HepG2 (cell line): Measurements from ENCODE around the gene YIF1A. TPM values are rescaled to one million over a fixed set of nuclear protein-coding genes. Genes with fewer than 3 reads are reported as not detected.

Source experiments
- ATAC-seq: fragments of 200-7000 bp; cut with Tn5 transposase; 3 replicates; pipeline ENCODE4 v1.9.1; 2020; ENCODE audit warnings: mild to moderate bottlenecking, moderate library complexity
- BruUV-seq: library from RNA; stranded (reverse); fragments of 400-500 nt; replicated peaks from 2 replicates; lab custom pipeline; 2021; lab: Mats Ljungman, UMichigan
- CTCF ChIA-PET: fragments of 300-600 bp; formaldehyde crosslinking; extraction: SDS; loops from one replicate; lab custom pipeline; 2021; ENCODE audit warnings: low total read pairs, inconsistent platforms, low intra/inter-chr PET ratio; lab: Yijun Ruan, JAX
- POLR2A ChIA-PET: fragments of 350-600 bp; sonication (Branson Sonifier 250); formaldehyde crosslinking; loops from one replicate; lab custom pipeline; 2020; ENCODE audit warnings: antibody characterized with exemption, inconsistent platforms; lab: Yijun Ruan, JAX
- DNase-seq: peaks from one replicate; pipeline ENCODE4 v3.0.0-alpha.2; 2015; ENCODE audit warnings: low spot score
- FAIRE-seq: peaks from 3 replicates; lab custom pipeline; 2011; peaks lifted over from hg19 to GRCh38; lab: Jason Lieb, UNC
- H2AFZ ChIP-seq: one replicate; pipeline ENCODE4 v1.6.1; 2011; ENCODE audit warnings: low read length, inconsistent platforms
- H3K27ac ChIP-seq: fragments of 300-600 bp; 3 replicates; pipeline ENCODE4 v1.8.0; 2011; ENCODE audit warnings: mixed run types, mild to moderate bottlenecking, mixed read lengths, low read length, inconsistent platforms; ENCODE audit not compliant: insufficient read depth; ENCODE audit errors: extremely low read length
- H3K27me3 ChIP-seq, 2 experiments: fragments of 200-600 bp in 1 of 2; 2 replicates in 1 of 2; 3 replicates in 1 of 2; pipeline versions ENCODE4 v1.6.0 to v1.8.0; 2011; ENCODE audit warnings: low read length in 2 of 2, mild to moderate bottlenecking in 2 of 2, moderate library complexity in 2 of 2, inconsistent platforms in 1 of 2; ENCODE audit not compliant: insufficient read depth in 2 of 2, control insufficient read depth in 1 of 2
- H3K36me3 ChIP-seq, 2 experiments: fragments of 200-600 bp in 1 of 2; replicated peaks in 1 of 2; 2 replicates in 1 of 2; 3 replicates in 1 of 2; pipeline versions ENCODE4 v1.5.1 to v1.8.0; 2011; ENCODE audit warnings: low read length in 2 of 2, inconsistent platforms in 1 of 2; ENCODE audit not compliant: insufficient read depth in 2 of 2, control insufficient read depth in 1 of 2
- H3K4me1 ChIP-seq: 2 replicates; pipeline ENCODE4 v1.5.1; 2012; ENCODE audit warnings: low read length, inconsistent platforms; ENCODE audit not compliant: insufficient read depth
- H3K4me2 ChIP-seq: 2 replicates; pipeline ENCODE4 v1.6.0; 2011; ENCODE audit warnings: low read depth, low read length, inconsistent platforms
- H3K4me3 ChIP-seq, 3 experiments: fragments of 200-600 bp in 1 of 3; sonication (generic), shearing (Covaris generic) in 1 of 3; replicated peaks in 1 of 3; 2 replicates each; pipeline ENCODE4 v1.5.1; 2011 to 2016; ENCODE audit warnings: low read length in 3 of 3, inconsistent platforms in 2 of 3, low read depth in 2 of 3, mild to moderate bottlenecking in 2 of 3, control low read depth in 1 of 3, mixed read lengths in 1 of 3; ENCODE audit not compliant: insufficient read depth in 1 of 3
- H3K79me2 ChIP-seq: one replicate; pipeline ENCODE4 v1.6.1; 2011; ENCODE audit warnings: low read length, inconsistent platforms; ENCODE audit not compliant: insufficient read depth
- H3K9ac ChIP-seq: 2 replicates; pipeline ENCODE4 v1.6.0; 2011; ENCODE audit warnings: mild to moderate bottlenecking, low read depth, low read length, inconsistent platforms; ENCODE audit not compliant: insufficient read depth
- H3K9me3 ChIP-seq: 2 replicates; pipeline ENCODE4 v1.5.1; 2012; ENCODE audit warnings: mild to moderate bottlenecking, low read length
- H4K20me1 ChIP-seq: 2 replicates; pipeline ENCODE4 v1.6.0; 2011; ENCODE audit warnings: inconsistent platforms, mild to moderate bottlenecking, low read length, moderate library complexity; ENCODE audit not compliant: insufficient read depth
- AKAP8 ChIP-seq: sonication (generic); formaldehyde crosslinking; IDR thresholded peaks from 2 replicates; pipeline ENCODE4 v1.5.1; 2020; ENCODE audit warnings: mild to moderate bottlenecking, missing genetic modification reagents
- BHLHE40 ChIP-seq: IDR thresholded peaks from 2 replicates; pipeline ENCODE4 v1.6.1; 2011; ENCODE audit warnings: low read length, improper control_type of control experiment
- ZSCAN9 ChIP-seq: IDR thresholded peaks from 2 replicates; pipeline ENCODE4 v1.6.1; 2016; ENCODE audit warnings: borderline replicate concordance
- WGBS: methylation state at CpG from one replicate; pipeline ENCODE4 v1.1.6; 2017; ENCODE audit warnings: low lambda C conversion rate; 5-methylcytosine and 5-hydroxymethylcytosine counted together
- in situ Hi-C: cut with HindIII; loops from 2 replicates; pipeline ENCODE4 v1.10.0; 2017; ENCODE audit warnings: low pct_unique_long_range_greater_than_20kb; ENCODE audit not compliant: extremely low pct_ligation_motif_present
- intact Hi-C: fragments of 100-400 bp; cut with micrococcal nuclease; formaldehyde crosslinking; loops from one replicate; pipeline ENCODE4 v1.10.0; 2022; ENCODE audit not compliant: unreplicated experiment
- polyA plus RNA-seq, 8 experiments: library from polyadenylated mRNA; depleted of rRNA in 3 of 8; stranded (reverse) in 7 of 8; unstranded in 1 of 8; fragments of >200 nt; fragmentation: Illumina TruSeq in 4 of 8; extraction: Trizol in 4 of 8; gene quantifications; 2 replicates each; pipeline versions ENCODE4 v1.2.1 to v1.2.3, GENCODE V29; 2011 to 2016; ENCODE audit warnings: low read depth in 4 of 8, missing spikeins in 1 of 8, mixed read lengths in 1 of 8; ENCODE audit not compliant: insufficient read depth in 1 of 8
- total RNA-seq, 5 experiments: library from RNA; depleted of rRNA; stranded (reverse); fragments of >200 nt; fragmentation: Illumina TruSeq; extraction: Trizol; gene quantifications; 2 replicates each; pipeline ENCODE4 v1.2.3, GENCODE V29; 2016; ENCODE audit warnings: low read depth in 1 of 5
- TF ChIP-seq, protein P1 (sequence below): sonication (generic); formaldehyde crosslinking; IDR thresholded peaks from 2 replicates; pipeline ENCODE4 v1.4.0; 2020; ENCODE audit warnings: mild to moderate bottlenecking, missing genetic modification reagents
- TF ChIP-seq, protein P2 (sequence below): sonication (generic); formaldehyde crosslinking; IDR thresholded peaks from 2 replicates; pipeline ENCODE4 v1.8.1; 2022; ENCODE audit warnings: low read depth, mild to moderate bottlenecking, missing genetic modification reagents
- TF ChIP-seq, protein P3 (sequence below): IDR thresholded peaks from 2 replicates; pipeline ENCODE4 v1.6.1; 2012; ENCODE audit warnings: inconsistent platforms
- TF ChIP-seq, protein P4 (sequence below): fragments of 450-650 bp; IDR thresholded peaks from 2 replicates; pipeline ENCODE4 v1.6.1; 2016

The YIF1A gene
- total and polyA plus RNA-seq, 2 of the 13 experiments (the other 11 are each of a cell fraction or from before 2014, with no cell fraction given) = 133 to 145 TPM

DNA sequence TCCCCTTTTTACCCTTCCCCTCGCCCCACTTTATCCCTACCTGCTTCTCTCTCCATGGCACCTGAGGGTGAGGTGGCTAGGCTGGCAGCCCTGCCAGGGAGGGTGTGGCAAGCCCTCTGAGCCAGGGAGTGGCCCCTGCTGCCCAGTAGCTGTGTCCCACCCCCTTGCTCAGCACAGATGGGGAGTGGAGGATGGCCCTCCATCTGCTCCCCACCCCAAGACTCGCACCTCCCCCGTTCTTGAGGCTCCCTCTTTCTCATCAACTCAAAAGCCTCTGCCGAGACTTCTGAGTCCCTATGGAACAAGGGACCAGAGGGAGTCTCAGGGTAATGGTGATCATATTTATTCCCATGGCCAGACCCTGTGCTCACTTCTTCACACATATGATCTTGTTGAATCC lies 4.4 kb upstream of the YIF1A start (continued):
- TF ChIP-seq, protein P1, sequence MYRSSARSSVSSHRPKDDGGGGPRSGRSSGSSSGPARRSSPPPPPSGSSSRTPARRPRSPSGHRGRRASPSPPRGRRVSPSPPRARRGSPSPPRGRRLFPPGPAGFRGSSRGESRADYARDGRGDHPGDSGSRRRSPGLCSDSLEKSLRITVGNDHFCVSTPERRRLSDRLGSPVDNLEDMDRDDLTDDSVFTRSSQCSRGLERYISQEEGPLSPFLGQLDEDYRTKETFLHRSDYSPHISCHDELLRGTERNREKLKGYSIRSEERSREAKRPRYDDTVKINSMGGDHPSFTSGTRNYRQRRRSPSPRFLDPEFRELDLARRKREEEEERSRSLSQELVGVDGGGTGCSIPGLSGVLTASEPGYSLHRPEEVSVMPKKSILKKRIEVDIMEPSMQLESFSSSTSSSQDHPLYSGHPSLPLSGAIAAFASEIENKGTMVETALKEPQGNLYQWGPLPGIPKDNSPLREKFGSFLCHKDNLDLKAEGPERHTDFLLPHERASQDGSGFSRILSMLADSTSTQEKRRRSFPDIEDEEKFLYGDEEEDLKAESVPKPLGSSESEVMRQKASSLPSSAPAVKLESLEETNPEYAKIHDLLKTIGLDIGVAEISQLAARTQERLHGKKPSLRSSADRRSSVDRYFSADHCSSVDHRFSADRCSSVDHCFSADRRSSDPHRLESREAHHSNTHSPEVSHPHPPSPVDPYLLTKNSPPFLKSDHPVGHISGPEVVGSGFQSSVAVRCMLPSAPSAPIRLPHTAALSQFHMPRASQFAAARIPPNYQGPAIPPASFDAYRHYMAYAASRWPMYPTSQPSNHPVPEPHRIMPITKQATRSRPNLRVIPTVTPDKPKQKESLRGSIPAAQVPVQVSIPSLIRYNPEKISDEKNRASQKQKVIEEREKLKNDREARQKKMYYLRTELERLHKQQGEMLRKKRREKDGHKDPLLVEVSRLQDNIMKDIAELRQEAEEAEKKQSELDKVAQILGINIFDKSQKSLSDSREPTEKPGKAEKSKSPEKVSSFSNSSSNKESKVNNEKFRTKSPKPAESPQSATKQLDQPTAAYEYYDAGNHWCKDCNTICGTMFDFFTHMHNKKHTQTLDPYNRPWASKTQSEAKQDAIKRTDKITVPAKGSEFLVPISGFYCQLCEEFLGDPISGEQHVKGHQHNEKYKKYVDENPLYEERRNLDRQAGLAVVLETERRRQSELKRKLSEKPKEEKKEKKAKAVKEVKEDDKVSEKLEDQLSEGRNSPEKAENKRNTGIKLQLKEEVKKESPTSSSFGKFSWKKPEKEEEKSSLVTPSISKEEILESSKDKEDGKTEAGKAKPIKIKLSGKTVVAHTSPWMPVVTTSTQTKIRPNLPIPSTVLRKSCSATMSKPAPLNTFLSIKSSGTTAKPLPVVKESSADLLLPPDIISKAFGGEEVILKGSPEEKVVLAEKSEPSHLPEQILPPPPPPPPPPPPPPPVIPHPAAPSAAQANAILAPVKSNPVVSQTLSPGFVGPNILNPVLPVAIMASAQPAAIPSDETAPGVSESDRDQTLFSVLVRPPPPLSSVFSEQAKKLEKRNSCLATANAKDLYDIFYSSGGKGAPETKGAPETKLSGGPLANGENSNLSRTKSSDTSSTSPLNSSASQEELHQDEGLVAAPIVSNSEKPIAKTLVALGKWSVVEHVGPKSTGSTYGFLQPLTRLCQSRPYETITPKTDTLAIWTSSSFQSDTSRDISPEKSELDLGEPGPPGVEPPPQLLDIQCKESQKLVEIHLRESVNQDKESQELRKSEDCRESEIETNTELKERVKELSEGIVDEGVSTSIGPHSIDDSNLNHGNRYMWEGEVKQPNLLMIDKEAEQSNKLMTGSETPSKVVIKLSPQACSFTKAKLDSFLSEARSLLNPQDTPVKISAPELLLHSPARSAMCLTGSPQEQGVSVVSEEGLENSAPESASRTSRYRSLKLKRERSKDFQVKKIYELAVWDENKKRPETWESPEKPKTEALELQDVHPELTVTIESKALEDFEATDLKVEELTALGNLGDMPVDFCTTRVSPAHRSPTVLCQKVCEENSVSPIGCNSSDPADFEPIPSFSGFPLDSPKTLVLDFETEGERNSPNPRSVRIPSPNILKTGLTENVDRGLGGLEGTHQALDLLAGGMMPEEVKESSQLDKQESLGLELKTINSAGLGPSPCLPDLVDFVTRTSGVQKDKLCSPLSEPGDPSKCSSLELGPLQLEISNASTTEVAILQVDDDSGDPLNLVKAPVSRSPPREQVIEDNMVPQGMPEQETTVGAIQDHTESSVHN (CRISPR knock-in tag) = no peak
- no peak for TF ChIP-seq AKAP8 (CRISPR knock-in tag)

DNA sequence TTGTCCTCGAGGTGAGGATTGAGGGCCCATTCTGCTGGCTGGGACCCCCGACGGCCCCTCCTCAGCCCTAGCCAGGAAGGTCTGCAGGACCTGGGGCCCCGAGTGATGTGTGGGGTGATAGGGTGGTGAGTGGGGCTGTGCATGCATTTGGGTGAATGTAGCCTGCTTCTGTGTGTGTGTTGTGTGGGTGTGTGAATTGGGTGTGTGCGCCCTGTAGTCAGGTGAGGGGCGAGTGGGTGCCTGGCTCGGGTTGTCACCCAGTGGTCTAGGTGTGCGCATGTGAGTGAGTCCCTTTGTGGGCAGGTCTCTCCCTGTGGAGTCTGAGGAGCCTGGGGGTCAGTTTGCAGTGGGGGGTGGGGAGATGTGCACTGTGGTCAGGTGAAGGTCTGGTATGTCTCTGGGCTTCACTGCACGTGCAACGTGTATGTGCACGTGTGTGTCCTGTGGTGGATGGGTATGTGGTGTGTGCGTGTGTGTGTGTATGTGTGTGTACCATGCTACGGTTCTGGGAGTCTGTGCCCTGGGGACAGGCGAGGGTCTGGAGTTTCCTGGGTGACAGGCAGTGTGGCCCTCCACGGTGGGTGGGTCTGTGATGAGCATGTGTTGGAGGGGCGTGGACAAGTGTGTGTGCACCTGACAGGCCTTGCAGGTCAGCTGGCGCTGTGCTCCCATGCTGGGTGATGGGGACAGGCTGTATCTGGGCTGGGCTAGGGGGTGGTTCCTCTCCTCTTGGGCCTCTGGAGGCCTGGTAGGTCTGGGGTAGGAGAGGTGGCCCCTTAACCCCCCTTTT lies 3.8 kb upstream of the YIF1A start:
- no peak for ATAC-seq
- Histone ChIP-seq H4K20me1 (no peaks in the 10 kb centered on the region), H2AFZ (no peak overlapping the region), H3K27ac (no peak overlapping the region), H3K4me2 (peak overlapping the region; percentile 69), H3K27me3 (peaks cover 3 to 40% of the 10 kb centered on the region in 2 experiments; a peak in 4 of 5 replicates), H3K9ac (no peak overlapping the region), H3K4me3 (peak overlapping the region in 1 of 3 experiments; percentile 70; a peak in 1 of 6 replicates), H3K79me2 (peaks cover 9% of the 10 kb centered on the region), H3K36me3 (no peaks in the 10 kb centered on the region), H3K4me1 (peaks cover 39% of the 10 kb centered on the region), H3K9me3 (no peaks in the 10 kb centered on the region)
- whole genome bisulfite sequencing = 28% methylated on average over 12 of the region's 17 CpGs
- in situ Hi-C loops (loop anchor here (5.0 kb wide), 1 partner anchor 35 kb away; no protein-coding TSS in a partner anchor), intact Hi-C loops (no loop called here)
- ChIA-PET CTCF (no interaction called here), POLR2A (no interaction called here)
- DNase-seq = no peak
- TF ChIP-seq BHLHE40 = peak; percentile 89
- TF ChIP-seq, protein P2, sequence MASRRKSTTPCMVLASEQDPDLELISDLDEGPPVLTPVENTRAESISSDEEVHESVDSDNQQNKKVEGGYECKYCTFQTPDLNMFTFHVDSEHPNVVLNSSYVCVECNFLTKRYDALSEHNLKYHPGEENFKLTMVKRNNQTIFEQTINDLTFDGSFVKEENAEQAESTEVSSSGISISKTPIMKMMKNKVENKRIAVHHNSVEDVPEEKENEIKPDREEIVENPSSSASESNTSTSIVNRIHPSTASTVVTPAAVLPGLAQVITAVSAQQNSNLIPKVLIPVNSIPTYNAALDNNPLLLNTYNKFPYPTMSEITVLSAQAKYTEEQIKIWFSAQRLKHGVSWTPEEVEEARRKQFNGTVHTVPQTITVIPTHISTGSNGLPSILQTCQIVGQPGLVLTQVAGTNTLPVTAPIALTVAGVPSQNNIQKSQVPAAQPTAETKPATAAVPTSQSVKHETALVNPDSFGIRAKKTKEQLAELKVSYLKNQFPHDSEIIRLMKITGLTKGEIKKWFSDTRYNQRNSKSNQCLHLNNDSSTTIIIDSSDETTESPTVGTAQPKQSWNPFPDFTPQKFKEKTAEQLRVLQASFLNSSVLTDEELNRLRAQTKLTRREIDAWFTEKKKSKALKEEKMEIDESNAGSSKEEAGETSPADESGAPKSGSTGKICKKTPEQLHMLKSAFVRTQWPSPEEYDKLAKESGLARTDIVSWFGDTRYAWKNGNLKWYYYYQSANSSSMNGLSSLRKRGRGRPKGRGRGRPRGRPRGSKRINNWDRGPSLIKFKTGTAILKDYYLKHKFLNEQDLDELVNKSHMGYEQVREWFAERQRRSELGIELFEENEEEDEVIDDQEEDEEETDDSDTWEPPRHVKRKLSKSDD = no peak
- TF ChIP-seq, protein P3, sequence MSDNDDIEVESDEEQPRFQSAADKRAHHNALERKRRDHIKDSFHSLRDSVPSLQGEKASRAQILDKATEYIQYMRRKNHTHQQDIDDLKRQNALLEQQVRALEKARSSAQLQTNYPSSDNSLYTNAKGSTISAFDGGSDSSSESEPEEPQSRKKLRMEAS = peak; percentile 29; the same call in 1 of the 2 replicates
- TF ChIP-seq, protein P4, sequence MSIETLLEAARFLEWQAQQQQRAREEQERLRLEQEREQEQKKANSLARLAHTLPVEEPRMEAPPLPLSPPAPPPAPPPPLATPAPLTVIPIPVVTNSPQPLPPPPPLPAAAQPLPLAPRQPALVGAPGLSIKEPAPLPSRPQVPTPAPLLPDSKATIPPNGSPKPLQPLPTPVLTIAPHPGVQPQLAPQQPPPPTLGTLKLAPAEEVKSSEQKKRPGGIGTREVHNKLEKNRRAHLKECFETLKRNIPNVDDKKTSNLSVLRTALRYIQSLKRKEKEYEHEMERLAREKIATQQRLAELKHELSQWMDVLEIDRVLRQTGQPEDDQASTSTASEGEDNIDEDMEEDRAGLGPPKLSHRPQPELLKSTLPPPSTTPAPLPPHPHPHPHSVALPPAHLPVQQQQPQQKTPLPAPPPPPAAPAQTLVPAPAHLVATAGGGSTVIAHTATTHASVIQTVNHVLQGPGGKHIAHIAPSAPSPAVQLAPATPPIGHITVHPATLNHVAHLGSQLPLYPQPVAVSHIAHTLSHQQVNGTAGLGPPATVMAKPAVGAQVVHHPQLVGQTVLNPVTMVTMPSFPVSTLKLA = peak; percentile 82
- TF ChIP-seq ZSCAN9 = no peak
- no TSS peak for BruUV-seq
- FAIRE-seq = no peak
